A549 (cell line): ENCODE results near the gene CITED4. TPM values are rescaled to one million over a fixed set of nuclear protein-coding genes. Genes with fewer than 3 reads are reported as not detected.

Experiments
- ATAC-seq, 2 experiments: fragments of 200-7000 bp in 1 of 2; fragments of >200 bp in 1 of 2; cut with Nextera tagmentation in 1 of 2; cut with Tn5 transposase in 1 of 2; 3 replicates each; pipeline versions ENCODE4 v1.8.0 to v1.9.1; 2018 to 2020; ENCODE audit warnings: mild to moderate bottlenecking in 1 of 2, moderate library complexity in 1 of 2
- CTCF ChIA-PET: fragments of 300-600 bp; sonication (Branson Sonifier 250); formaldehyde crosslinking; extraction: SDS; loops from one replicate; lab custom pipeline; 2021; ENCODE audit warnings: antibody characterized with exemption, inconsistent platforms; lab: Yijun Ruan, JAX
- POLR2A ChIA-PET: fragments of 350-600 bp; formaldehyde crosslinking; extraction: SDS; loops from one replicate; lab custom pipeline; 2021; ENCODE audit warnings: antibody characterized with exemption, inconsistent platforms; lab: Yijun Ruan, JAX
- DNase-seq, 2 experiments: peaks; one replicate each; pipeline versions ENCODE4 v3.0.0 to v3.0.0-alpha.2; 2011 to 2016; ENCODE audit warnings: low read depth in 1 of 2, low spot score in 1 of 2
- FAIRE-seq: peaks from 2 replicates; lab custom pipeline; 2011; peaks lifted over from hg19 to GRCh38; lab: Jason Lieb, UNC
- H3K27ac ChIP-seq, 2 experiments: fragments of >200 bp; sonication (Bioruptor Twin); formaldehyde crosslinking; 3 replicates each; pipeline ENCODE4 v1.5.1; 2016 to 2017
- H3K4me1 ChIP-seq: fragments of >200 bp; sonication (Bioruptor Twin); formaldehyde crosslinking; 3 replicates; pipeline ENCODE4 v1.6.1; 2016
- H3K4me2 ChIP-seq: fragments of >200 bp; sonication (Bioruptor Twin); formaldehyde crosslinking; 3 replicates; pipeline ENCODE4 v1.6.1; 2016
- H3K4me3 ChIP-seq: fragments of >200 bp; sonication (Bioruptor Twin); formaldehyde crosslinking; 3 replicates; pipeline ENCODE4 v1.5.1; 2016
- H3K9me3 ChIP-seq: fragments of >200 bp; sonication (Bioruptor Twin); formaldehyde crosslinking; 3 replicates; pipeline ENCODE4 v1.6.1; 2016
- ATOH8 ChIP-seq: fragments of 250-450 bp; sonication (Bioruptor Pico); IDR thresholded peaks from 2 replicates; pipeline ENCODE4 v1.5.0; 2020; ENCODE audit warnings: low read depth, mild to moderate bottlenecking, moderate library complexity
- FOSB ChIP-seq: fragments of 250-450 bp; sonication (Bioruptor Pico); IDR thresholded peaks from 2 replicates; pipeline ENCODE4 v1.5.0; 2020; ENCODE audit warnings: mild to moderate bottlenecking, moderate library complexity
- HEYL ChIP-seq: fragments of 250-450 bp; sonication (Bioruptor Pico); IDR thresholded peaks from 2 replicates; pipeline ENCODE4 v1.8.0; 2021; ENCODE audit warnings: mild to moderate bottlenecking, moderate library complexity
- HMGXB4 ChIP-seq: fragments of 250-450 bp; sonication (Bioruptor Pico); IDR thresholded peaks from 2 replicates; pipeline ENCODE4 v1.5.0; 2021; ENCODE audit warnings: mild to moderate bottlenecking, moderate library complexity, borderline replicate concordance
- HOXB13 ChIP-seq: fragments of 250-450 bp; sonication (Bioruptor Pico); IDR thresholded peaks from 2 replicates; pipeline ENCODE4 v1.5.0; 2020; ENCODE audit warnings: low read depth, mild to moderate bottlenecking, moderate library complexity
- KDM1A ChIP-seq: fragments of 200-600 bp; sonication (generic); IDR thresholded peaks from 2 replicates; pipeline ENCODE4 v1.6.1; 2016; ENCODE audit warnings: low read depth, mild to moderate bottlenecking
- MAFK ChIP-seq: fragments of 450-650 bp; IDR thresholded peaks from 2 replicates; pipeline ENCODE4 v1.6.1; 2014; ENCODE audit not compliant: partially characterized antibody
- MYC ChIP-seq: IDR thresholded peaks from 2 replicates; pipeline ENCODE4 v1.6.1; 2012; ENCODE audit warnings: mild to moderate bottlenecking, inconsistent platforms, low read length, improper control_type of control experiment, borderline replicate concordance
- PBX3 ChIP-seq: IDR thresholded peaks from 2 replicates; pipeline ENCODE4 v1.6.1; 2012
- PHF8 ChIP-seq: fragments of 200-600 bp; sonication (generic); IDR thresholded peaks from 2 replicates; pipeline ENCODE4 v1.6.1; 2016; ENCODE audit warnings: low read depth, mild to moderate bottlenecking, antibody characterized with exemption, moderate library complexity, borderline replicate concordance
- RAD21 ChIP-seq, 2 experiments: fragments of >200 bp in 1 of 2; sonication (Bioruptor Twin) in 1 of 2; formaldehyde crosslinking in 1 of 2; IDR thresholded peaks in 1 of 2; conservative IDR thresholded peaks in 1 of 2; 2 replicates in 1 of 2; 3 replicates in 1 of 2; pipeline ENCODE4 v1.6.1; 2012 to 2018; ENCODE audit warnings: inconsistent platforms in 1 of 2
- RARB ChIP-seq: fragments of 250-450 bp; sonication (Bioruptor Pico); IDR thresholded peaks from 2 replicates; pipeline ENCODE4 v1.8.0; 2021; ENCODE audit warnings: mild to moderate bottlenecking, moderate library complexity
- RCOR1 ChIP-seq: fragments of 150-350 bp; IDR thresholded peaks from 2 replicates; pipeline ENCODE4 v1.6.1; 2014; ENCODE audit warnings: antibody characterized with exemption, low read length, low read depth
- SMC3 ChIP-seq: fragments of >200 bp; sonication (Bioruptor Twin); formaldehyde crosslinking; IDR thresholded peaks from 3 replicates; pipeline ENCODE4 v1.6.1; 2018; ENCODE audit warnings: inconsistent platforms
- USF2 ChIP-seq: fragments of 450-650 bp; IDR thresholded peaks from 2 replicates; pipeline ENCODE4 v1.6.1; 2014; ENCODE audit warnings: antibody characterized with exemption
- ZC3H11A ChIP-seq: fragments of 450-650 bp; IDR thresholded peaks from 2 replicates; pipeline ENCODE4 v1.6.1; 2014; ENCODE audit warnings: antibody characterized with exemption, mild to moderate bottlenecking
- ZFP36 ChIP-seq: fragments of 450-650 bp; IDR thresholded peaks from 2 replicates; pipeline ENCODE4 v1.6.1; 2014; ENCODE audit warnings: borderline replicate concordance; ENCODE audit not compliant: partially characterized antibody
- WGBS: methylation state at CpG from one replicate; pipeline ENCODE4 v1.1.6; 2017; ENCODE audit errors: missing lambda C conversion rate; 5-methylcytosine and 5-hydroxymethylcytosine counted together
- polyA plus RNA-seq, 4 experiments: library from polyadenylated mRNA; depleted of rRNA in 3 of 4; stranded (reverse); fragments of >200 nt; fragmentation: RNase III in 1 of 4; extraction: RNeasy Plus Mini Kit Qiagen cat#74134 plus additional on column Dnase treatment in 1 of 4; gene quantifications; 2 replicates in 3 of 4; 3 replicates in 1 of 4; pipeline ENCODE4 v1.2.3, GENCODE V29; 2011 to 2017
- TF ChIP-seq, protein P1 (sequence below): fragments of >200 bp; sonication (Bioruptor Twin); formaldehyde crosslinking; IDR thresholded peaks from 3 replicates; pipeline ENCODE4 v1.5.1; 2016
- TF ChIP-seq, protein P2 (sequence below): IDR thresholded peaks from 2 replicates; pipeline ENCODE4 v1.6.1; 2012; ENCODE audit warnings: low read depth, borderline replicate concordance
- TF ChIP-seq, protein P3 (sequence below): fragments of 150-350 bp; IDR thresholded peaks from 2 replicates; pipeline ENCODE4 v1.6.1; 2014; ENCODE audit warnings: low read depth, mild to moderate bottlenecking, low read length

CITED4 gene
- polyA plus RNA-seq, 2 of the 4 experiments (the other 2 are of a cell fraction) = 7.1 to 32.2 TPM

GRCh38 chr1:40911105-40911504 lies 48.9 kb upstream of the CITED4 start:
- Histone ChIP-seq H3K4me3 (no peak overlapping the region), H3K27ac (0 out of 6 replicates have a peak overlapping the region, but pooled peaks of 1 of the 2 experiments have one; percentile 19), H3K4me1 (peaks cover 10% of the 10 kb centered on the region; the same call in 2 of the 3 replicates), H3K9me3 (no peaks in the 10 kb centered on the region), H3K4me2 (no peak overlapping the region)
- 63% methylated on average over 3 of the region's 3 CpGs for WGBS
- no peak for ATAC-seq
- POLR2A ChIA-PET = interaction anchor here (0.7 kb wide), 1 partner anchor 49 kb away, joined by 6 read pairs; the partner anchor contains the start of gene CITED4
- CTCF ChIA-PET = interaction anchor here (1.2 kb wide), 1 partner anchor 14 kb away, joined by 3 read pairs; no protein-coding TSS in a partner anchor
- no peak for DNase-seq
- TF ChIP-seq KDM1A (no peak), MAFK (no peak), HEYL (CRISPR knock-in tag) (no peak), RCOR1 (no peak), USF2 (no peak), RAD21 (conservative IDR thresholded peaks at IDR 0.05 in 1 of 2, IDR thresholded peaks at IDR 0.05 in 1 of 2) (no peak), HMGXB4 (CRISPR knock-in tag) (no peak), RARB (no peak), MYC (no peak), PHF8 (no peak), PBX3 (no peak), HOXB13 (CRISPR knock-in tag) (no peak), SMC3 (no peak), ZFP36 (no peak), ATOH8 (CRISPR knock-in tag) (no peak), FOSB (CRISPR knock-in tag) (no peak), ZC3H11A (no peak)
- TF ChIP-seq, protein P1, sequence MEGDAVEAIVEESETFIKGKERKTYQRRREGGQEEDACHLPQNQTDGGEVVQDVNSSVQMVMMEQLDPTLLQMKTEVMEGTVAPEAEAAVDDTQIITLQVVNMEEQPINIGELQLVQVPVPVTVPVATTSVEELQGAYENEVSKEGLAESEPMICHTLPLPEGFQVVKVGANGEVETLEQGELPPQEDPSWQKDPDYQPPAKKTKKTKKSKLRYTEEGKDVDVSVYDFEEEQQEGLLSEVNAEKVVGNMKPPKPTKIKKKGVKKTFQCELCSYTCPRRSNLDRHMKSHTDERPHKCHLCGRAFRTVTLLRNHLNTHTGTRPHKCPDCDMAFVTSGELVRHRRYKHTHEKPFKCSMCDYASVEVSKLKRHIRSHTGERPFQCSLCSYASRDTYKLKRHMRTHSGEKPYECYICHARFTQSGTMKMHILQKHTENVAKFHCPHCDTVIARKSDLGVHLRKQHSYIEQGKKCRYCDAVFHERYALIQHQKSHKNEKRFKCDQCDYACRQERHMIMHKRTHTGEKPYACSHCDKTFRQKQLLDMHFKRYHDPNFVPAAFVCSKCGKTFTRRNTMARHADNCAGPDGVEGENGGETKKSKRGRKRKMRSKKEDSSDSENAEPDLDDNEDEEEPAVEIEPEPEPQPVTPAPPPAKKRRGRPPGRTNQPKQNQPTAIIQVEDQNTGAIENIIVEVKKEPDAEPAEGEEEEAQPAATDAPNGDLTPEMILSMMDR = no peak
- TF ChIP-seq, protein P2, sequence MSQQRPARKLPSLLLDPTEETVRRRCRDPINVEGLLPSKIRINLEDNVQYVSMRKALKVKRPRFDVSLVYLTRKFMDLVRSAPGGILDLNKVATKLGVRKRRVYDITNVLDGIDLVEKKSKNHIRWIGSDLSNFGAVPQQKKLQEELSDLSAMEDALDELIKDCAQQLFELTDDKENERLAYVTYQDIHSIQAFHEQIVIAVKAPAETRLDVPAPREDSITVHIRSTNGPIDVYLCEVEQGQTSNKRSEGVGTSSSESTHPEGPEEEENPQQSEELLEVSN = no peak
- TF ChIP-seq, protein P3, sequence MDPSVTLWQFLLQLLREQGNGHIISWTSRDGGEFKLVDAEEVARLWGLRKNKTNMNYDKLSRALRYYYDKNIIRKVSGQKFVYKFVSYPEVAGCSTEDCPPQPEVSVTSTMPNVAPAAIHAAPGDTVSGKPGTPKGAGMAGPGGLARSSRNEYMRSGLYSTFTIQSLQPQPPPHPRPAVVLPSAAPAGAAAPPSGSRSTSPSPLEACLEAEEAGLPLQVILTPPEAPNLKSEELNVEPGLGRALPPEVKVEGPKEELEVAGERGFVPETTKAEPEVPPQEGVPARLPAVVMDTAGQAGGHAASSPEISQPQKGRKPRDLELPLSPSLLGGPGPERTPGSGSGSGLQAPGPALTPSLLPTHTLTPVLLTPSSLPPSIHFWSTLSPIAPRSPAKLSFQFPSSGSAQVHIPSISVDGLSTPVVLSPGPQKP = no peak
- no peak for FAIRE-seq
